GM18873 (cell line): ENCODE results near the gene TCF3.
A peak's percentile ranks its signal among the peaks of the same experiment; 100 is the strongest.
"Not testable (repeated sequence)": the region's sequence is repeated elsewhere in the genome, so short reads cannot be mapped to it uniquely, and the experiment has no call there.

Experiments
- ATAC-seq: cut with Tn5 transposase; IDR thresholded peaks from one replicate; pipeline ENCODE4 v1.9.1; 2021; ENCODE audit warnings: mild to moderate bottlenecking, moderate library complexity, moderate number of reproducible peaks; ENCODE audit not compliant: unreplicated experiment, low FRiP score

The TCF3 gene

GRCh38 chr19:1652471-1653299 is at the start of gene TCF3:
TCF3 (minus strand) TSS chr19:1652615; CDS start chr19:1650248, 2,367 bp downstream.
- peak; percentile 69 for ATAC-seq

- no peak for ATAC-seq
Measured at GRCh38 chr19:1700733-1701663, 48.6 kb upstream of the TCF3 start.

GRCh38 chr19:1699998-1700732 is 47.8 kb upstream of the TCF3 start:
- ATAC-seq: no peak

GRCh38 chr19:1699386-1699785 is 47.0 kb upstream of the TCF3 start:
- no peak for ATAC-seq

GRCh38 chr19:1698636-1699035 is 46.2 kb upstream of the TCF3 start:
- ATAC-seq: no peak

GRCh38 chr19:1695481-1695880 is 43.1 kb upstream of the TCF3 start:
- not testable (repeated sequence) for ATAC-seq

GRCh38 chr19:1691589-1692290 is 39.3 kb upstream of the TCF3 start:
- no peak for ATAC-seq

- no peak for ATAC-seq
Measured at GRCh38 chr19:1690699-1691307, 38.4 kb upstream of the TCF3 start.

- not testable (repeated sequence) for ATAC-seq
Measured at GRCh38 chr19:1685785-1686184, 33.4 kb upstream of the TCF3 start.

GRCh38 chr19:1685046-1685445 is 32.6 kb upstream of the TCF3 start:
- no peak for ATAC-seq

GRCh38 chr19:1684573-1684912 is 32.1 kb upstream of the TCF3 start:
- no peak for ATAC-seq

- no peak for ATAC-seq
Measured at GRCh38 chr19:1683869-1684572, 31.6 kb upstream of the TCF3 start.

GRCh38 chr19:1680976-1681375 is 28.6 kb upstream of the TCF3 start:
- ATAC-seq: no peak

- ATAC-seq: no peak
Measured at GRCh38 chr19:1678073-1678472, 25.7 kb upstream of the TCF3 start.

- no peak for ATAC-seq
Measured at GRCh38 chr19:1676351-1677266, 24.2 kb upstream of the TCF3 start.

GRCh38 chr19:1675633-1676350 is 23.4 kb upstream of the TCF3 start:
- no peak for ATAC-seq

- ATAC-seq: no peak
Measured at GRCh38 chr19:1674293-1674679, 21.9 kb upstream of the TCF3 start.
